ENCODE results near the gene DCAF8. TPM values are rescaled to one million over a fixed set of nuclear protein-coding genes. Genes with fewer than 3 reads are reported as not detected.
A peak's percentile ranks its signal among the peaks of the same experiment; 100 is the strongest.

The DCAF8 gene
- total RNA-seq, 1 experiment from 2014 or later, result 143 TPM

- H3K4me1 Mint-ChIP-seq, result peaks cover 60% of the 10 kb centered on the region
- no peak for DNase-seq (ENCODE audit: low spot score)
- no peak for ATAC-seq
- peak overlapping the region; percentile 38 for H3K27ac Mint-ChIP-seq
- POLR2A ChIA-PET, result no interaction called here
- no peak overlapping the region for H3K4me3 Mint-ChIP-seq
- TF ChIP-seq TP53 (CRISPR knock-in tag; IDR thresholded peaks at IDR 0.05) (no peak), NR2C2 (CRISPR knock-in tag; IDR thresholded peaks at IDR 0.05) (no peak), SOX15 (CRISPR knock-in tag; IDR thresholded peaks at IDR 0.05) (no peak), ZNF232 (CRISPR knock-in tag; IDR thresholded peaks at IDR 0.05) (no peak), ZNF512 (CRISPR knock-in tag; IDR thresholded peaks at IDR 0.05; ENCODE audit: borderline replicate concordance) (no peak), PRRX2 (CRISPR knock-in tag; IDR thresholded peaks at IDR 0.05) (no peak), PREB (CRISPR knock-in tag; IDR thresholded peaks at IDR 0.05; ENCODE audit: borderline replicate concordance) (no peak), TEAD1 (CRISPR knock-in tag; IDR thresholded peaks at IDR 0.05) (no peak), ZMAT4 (CRISPR knock-in tag; IDR thresholded peaks at IDR 0.05) (no peak), USF2 (CRISPR knock-in tag; IDR thresholded peaks at IDR 0.05) (no peak), PRDM15 (CRISPR knock-in tag; IDR thresholded peaks at IDR 0.05) (no peak), ZNF396 (CRISPR knock-in tag; IDR thresholded peaks at IDR 0.05; ENCODE audit: borderline replicate concordance) (no peak), ZBTB21 (CRISPR knock-in tag; IDR thresholded peaks at IDR 0.05; ENCODE audit: borderline replicate concordance) (no peak), E2F1 (CRISPR knock-in tag; IDR thresholded peaks at IDR 0.05) (no peak), ARID4B (CRISPR knock-in tag; IDR thresholded peaks at IDR 0.05; ENCODE audit: borderline replicate concordance) (no peak), MLX (CRISPR knock-in tag; IDR thresholded peaks at IDR 0.05) (no peak), NFE2L1 (CRISPR knock-in tag; IDR thresholded peaks at IDR 0.05) (no peak), ETV6 (CRISPR knock-in tag; IDR thresholded peaks at IDR 0.05) (no peak), JAZF1 (CRISPR knock-in tag; IDR thresholded peaks at IDR 0.05) (no peak)
- H3K36me3 Mint-ChIP-seq, result no peaks in the 10 kb centered on the region
- peaks cover 16% of the 10 kb centered on the region for H3K27me3 Mint-ChIP-seq (ENCODE audit: low read depth)
- CTCF ChIA-PET, result interaction anchor here (0.6 to 2.3 kb wide), 7 partner anchors 9 to 125 kb away, joined by 3 to 14 read pairs (median 8); partner anchors contain the start of gene CASQ1
- H3K9me3 Mint-ChIP-seq, result no peaks in the 10 kb centered on the region
These were observed 91.0 kb downstream of the DCAF8 start for GRCh38 chr1:160171354-160171753.

All from WTC11 (cell line).